Middle frontal gyrus (tissue), 1 donor: ENCODE measurements around the gene WBP1L.
"Not testable (repeated sequence)": the region's sequence is repeated elsewhere in the genome, so short reads cannot be mapped to it uniquely, and the experiment has no call there.

Experiments used
- DNase-seq: peaks from one replicate; pipeline ENCODE4 v3.0.0-alpha.2; 2015; ENCODE audit warnings: low spot score; ENCODE audit errors: extremely low spot score

The WBP1L gene

GRCh38 chr10:102804382-102805055 is 60.8 kb downstream of the WBP1L start:
- DNase-seq: no peak

- no peak for DNase-seq
Measured at GRCh38 chr10:102808380-102808779, 64.6 kb downstream of the WBP1L start.

GRCh38 chr10:102811346-102811745 is 67.6 kb downstream of the WBP1L start:
- DNase-seq: no peak

GRCh38 chr10:102812231-102812876 is 68.6 kb downstream of the WBP1L start:
- DNase-seq: no peak

DNA sequence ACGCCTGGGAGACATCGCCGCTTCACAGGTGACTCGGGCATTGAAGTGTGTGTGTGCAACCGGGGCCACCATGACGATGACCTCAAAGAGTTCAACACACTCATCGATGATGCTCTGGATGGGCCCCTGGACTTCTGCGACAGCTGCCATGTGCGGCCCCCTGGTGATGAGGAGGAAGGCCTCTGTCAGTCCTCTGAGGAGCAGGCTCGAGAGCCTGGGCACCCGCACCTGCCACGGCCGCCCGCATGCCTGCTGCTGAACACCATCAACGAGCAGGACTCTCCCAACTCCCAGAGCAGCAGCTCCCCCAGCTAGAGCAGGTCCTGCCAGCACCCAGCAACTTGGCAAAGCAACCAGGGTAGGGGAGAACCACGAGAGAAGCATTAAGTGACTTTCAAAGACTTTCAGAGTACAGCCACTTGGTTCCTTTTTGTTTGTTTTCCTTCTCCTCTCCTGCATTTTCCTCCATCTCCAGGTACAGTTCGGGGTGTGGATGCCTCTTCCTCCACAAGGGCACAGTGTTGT is 69.3 kb downstream of the WBP1L start:
- DNase-seq: no peak

DNA sequence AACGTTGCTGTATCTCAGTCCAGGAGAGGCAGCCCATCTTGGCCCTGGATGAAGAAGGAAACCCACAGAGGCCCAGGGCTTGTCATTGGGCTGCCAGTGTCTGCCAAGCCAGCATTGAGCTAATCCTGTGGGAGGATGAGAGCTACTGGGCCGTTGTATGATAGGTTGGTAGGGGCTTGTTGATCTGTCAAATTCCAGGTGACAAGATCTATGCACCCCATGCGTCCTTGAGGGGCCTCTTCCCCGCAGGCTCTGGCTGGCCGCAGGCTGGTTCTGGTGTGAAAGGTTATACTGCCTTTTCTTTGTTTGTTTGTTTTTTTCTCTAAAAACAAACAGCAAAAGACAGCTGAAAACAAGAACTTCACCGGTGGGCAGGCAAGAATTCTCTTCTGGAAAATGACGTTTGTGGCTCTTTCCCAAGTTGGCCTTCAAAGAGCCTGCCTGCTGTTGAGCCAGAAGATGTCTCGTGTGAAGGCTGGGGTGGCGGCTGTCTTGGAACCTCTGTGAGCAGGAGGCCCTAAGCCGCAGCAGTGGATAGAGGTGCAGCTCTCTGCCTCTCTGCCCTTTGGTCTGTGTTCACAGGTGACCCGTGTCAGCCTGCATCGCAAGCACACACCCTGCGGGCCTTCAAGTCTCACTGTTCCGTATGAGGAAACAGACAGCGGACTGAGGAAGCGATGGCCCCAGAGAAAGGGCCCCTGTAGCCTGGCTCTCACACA is 70.1 kb downstream of the WBP1L start:
- DNase-seq: no peak

- DNase-seq: no peak
Measured at GRCh38 chr10:102814453-102814871, 70.7 kb downstream of the WBP1L start.

GRCh38 chr10:102814873-102815661 is 71.3 kb downstream of the WBP1L start:
- no peak for DNase-seq

GRCh38 chr10:102815790-102816549 is 72.2 kb downstream of the WBP1L start:
- no peak for DNase-seq

DNA sequence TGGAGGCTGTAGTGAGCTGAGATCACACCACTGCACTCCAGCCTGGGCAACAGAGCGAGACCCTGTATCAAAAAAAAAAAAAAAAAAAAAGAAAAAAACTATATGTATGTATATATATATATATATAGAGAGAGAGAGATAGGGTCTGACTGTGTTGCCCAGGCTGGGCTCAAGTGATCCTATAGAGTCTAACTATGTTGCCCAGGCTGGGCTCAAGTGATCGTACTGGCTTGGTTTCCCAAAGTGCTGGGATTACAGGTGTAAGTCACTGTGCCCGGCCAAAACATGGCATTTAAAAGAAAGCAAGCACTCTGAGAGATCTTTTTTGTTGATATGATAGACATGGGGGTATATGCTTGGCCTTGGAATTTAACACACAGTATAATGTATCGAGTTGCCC is 73.4 kb downstream of the WBP1L start:
- no peak for DNase-seq

GRCh38 chr10:102819054-102819453 is 75.3 kb downstream of the WBP1L start:
- DNase-seq: no peak

DNA sequence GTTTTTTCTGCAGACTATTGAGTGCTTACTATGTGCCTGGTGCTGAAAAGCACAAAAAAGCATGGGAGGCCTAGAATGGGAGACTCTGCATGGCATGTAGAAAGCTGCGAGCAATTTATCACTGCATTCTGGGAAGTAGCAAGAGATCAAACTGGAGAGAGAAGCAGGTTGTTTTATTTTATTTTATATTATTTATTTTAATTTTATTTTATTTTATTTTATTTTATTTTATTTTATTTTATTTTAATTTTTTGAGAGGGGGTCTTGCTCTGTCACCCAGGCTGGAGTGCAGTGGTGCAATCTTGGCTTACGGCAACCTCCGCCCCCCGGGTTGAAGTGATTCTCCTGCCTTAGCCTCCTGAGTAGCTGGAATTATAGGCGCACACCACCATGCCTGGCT is 76.3 kb downstream of the WBP1L start:
- DNase-seq: not testable (repeated sequence)

DNA sequence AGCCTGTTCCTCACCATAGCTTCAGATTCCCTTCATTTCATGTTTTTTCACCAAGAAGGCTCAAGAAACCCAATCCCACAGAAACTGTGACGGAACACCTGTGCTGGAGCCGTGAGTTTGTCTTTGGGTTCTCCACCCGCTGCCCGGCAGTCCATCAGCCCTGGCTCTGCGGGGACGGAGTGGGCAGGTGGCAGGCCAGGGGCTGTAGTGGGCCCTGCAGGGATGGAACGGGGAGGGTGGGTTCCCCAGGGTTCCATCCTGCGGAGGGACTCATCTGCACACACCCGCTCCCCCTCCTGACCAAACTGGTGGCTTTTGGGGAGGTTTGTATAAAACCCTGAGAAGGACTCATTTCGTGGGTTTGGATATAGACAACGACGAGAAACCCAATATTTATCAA is 78.5 kb downstream of the WBP1L start:
- DNase-seq: no peak

- no peak for DNase-seq
Measured at GRCh38 chr10:102824664-102825063, 80.9 kb downstream of the WBP1L start.

- no peak for DNase-seq
Measured at GRCh38 chr10:102826148-102826796, 82.5 kb downstream of the WBP1L start.

DNA sequence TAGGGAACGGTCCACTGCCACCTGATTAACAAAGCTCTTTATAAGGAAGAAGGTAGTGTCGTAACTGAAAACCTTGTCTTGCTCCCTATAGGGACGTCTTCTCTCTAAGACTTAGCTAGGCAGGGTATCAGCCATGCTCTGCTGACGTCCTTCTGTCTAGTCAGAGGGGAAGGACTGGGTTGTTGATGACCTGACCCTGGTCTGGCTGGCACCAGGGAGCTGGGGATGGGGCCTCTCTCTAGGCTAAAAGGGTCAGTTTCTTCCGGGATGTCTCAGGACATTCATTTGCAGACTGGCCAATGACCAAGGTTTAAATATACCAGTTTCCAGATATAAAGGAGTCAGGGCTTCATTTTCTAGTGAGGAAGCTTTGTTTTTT is 83.8 kb downstream of the WBP1L start:
- no peak for DNase-seq

DNA sequence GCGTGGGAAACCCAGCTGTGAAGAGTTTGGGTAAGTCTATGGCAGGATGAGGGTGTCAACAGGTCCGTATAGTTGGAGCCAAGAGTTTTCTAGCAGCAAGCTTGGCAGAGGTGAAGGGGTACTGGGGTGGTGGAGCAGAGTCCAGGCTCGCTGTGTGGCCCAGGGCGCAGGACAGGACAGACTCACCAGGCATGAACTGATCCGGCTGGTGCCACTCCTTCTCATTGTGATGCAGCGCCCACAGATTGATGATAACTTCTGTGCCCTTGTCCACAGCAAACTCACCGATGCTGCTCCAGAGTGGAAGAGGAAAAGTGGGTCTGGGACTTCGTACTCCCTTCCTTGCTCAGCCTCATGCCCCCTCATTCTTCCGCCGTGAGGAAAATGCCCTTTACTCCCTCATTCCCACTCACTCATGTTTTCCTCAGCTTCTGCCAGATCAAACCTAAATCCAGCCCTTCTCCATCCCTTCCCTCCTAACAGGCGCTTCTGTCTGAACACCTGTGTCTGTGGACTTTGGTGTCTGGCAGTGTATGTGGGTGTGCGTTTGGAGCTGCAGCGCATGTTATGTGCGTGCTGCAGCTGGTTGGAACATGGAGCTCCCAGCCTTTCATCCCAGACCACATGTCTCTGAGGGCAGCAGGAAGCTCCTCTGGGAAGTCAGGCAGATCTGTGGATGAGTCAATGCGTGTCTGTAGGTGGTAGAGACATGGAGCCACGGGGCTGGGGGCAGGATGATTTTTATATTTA is 87.7 kb downstream of the WBP1L start:
- DNase-seq: no peak

DNA sequence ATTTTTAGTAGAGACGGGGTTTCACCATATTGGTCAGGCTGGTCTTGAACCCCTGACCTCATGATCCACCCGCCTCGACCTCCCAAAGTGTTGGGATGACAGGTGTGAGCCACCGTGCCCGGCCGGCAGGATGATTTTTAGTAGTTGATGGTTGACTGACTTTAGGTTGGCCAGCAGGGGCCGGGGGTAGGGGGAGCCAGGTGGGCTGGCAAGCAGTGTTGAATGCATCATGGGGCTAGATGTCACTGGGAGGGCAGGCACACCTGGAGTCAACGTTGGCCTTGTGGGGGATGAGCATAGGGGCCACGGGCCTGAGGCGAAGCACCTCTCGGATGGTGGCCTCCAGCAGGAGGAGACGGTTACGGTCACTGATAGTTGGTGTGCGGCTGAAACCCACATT is 88.5 kb downstream of the WBP1L start:
- DNase-seq: no peak

- no peak for DNase-seq
Measured at GRCh38 chr10:102832987-102833386, 89.2 kb downstream of the WBP1L start.

- no peak for DNase-seq
Measured at GRCh38 chr10:102834143-102834542, 90.4 kb downstream of the WBP1L start.
